SK-N-MC (cell line): ENCODE data around the gene PRCD.

Experiments
- DNase-seq: peaks from one replicate; pipeline ENCODE4 v3.0.0-alpha.2; 2011; ENCODE audit warnings: low read depth, low spot score
- H3K27ac ChIP-seq: fragments of 200-600 bp; sonication (generic); 2 replicates; pipeline ENCODE4 v1.5.1; 2016; ENCODE audit warnings: mixed run types
- H3K36me3 ChIP-seq: fragments of 200-600 bp; sonication (generic); 2 replicates; pipeline ENCODE4 v1.6.1; 2017; ENCODE audit warnings: antibody characterized with exemption, low read length, mixed read lengths; ENCODE audit not compliant: insufficient read depth
- H3K4me3 ChIP-seq: fragments of 200-600 bp; sonication (generic); 2 replicates; pipeline ENCODE4 v1.5.1; 2016
- H3K9ac ChIP-seq: fragments of 200-600 bp; sonication (generic); 2 replicates; pipeline ENCODE4 v1.8.0; 2017; ENCODE audit warnings: mixed run types, mixed read lengths; ENCODE audit not compliant: insufficient read length
- H3K9me3 ChIP-seq: fragments of 200-600 bp; sonication (generic); 2 replicates; pipeline ENCODE4 v1.6.1; 2017; ENCODE audit warnings: low read depth, mild to moderate bottlenecking, antibody characterized with exemption, low read length, moderate library complexity, mixed read lengths
- EZH2 ChIP-seq: fragments of 200-600 bp; sonication (generic); IDR thresholded peaks from one replicate; pipeline ENCODE4 v1.6.1; 2017; ENCODE audit warnings: antibody characterized with exemption
- FOXP2 ChIP-seq: optimal IDR thresholded peaks from 2 replicates; pipeline ENCODE3; 2011; ENCODE audit warnings: mild to moderate bottlenecking, moderate library complexity; ENCODE audit not compliant: insufficient read depth; ENCODE audit errors: extremely low read length, control extremely low read depth
- POLR2AphosphoS5 ChIP-seq: IDR thresholded peaks from 2 replicates; pipeline ENCODE4 v1.6.1; 2012; ENCODE audit warnings: mild to moderate bottlenecking, low read depth, low read length, borderline replicate concordance

PRCD gene

DNA sequence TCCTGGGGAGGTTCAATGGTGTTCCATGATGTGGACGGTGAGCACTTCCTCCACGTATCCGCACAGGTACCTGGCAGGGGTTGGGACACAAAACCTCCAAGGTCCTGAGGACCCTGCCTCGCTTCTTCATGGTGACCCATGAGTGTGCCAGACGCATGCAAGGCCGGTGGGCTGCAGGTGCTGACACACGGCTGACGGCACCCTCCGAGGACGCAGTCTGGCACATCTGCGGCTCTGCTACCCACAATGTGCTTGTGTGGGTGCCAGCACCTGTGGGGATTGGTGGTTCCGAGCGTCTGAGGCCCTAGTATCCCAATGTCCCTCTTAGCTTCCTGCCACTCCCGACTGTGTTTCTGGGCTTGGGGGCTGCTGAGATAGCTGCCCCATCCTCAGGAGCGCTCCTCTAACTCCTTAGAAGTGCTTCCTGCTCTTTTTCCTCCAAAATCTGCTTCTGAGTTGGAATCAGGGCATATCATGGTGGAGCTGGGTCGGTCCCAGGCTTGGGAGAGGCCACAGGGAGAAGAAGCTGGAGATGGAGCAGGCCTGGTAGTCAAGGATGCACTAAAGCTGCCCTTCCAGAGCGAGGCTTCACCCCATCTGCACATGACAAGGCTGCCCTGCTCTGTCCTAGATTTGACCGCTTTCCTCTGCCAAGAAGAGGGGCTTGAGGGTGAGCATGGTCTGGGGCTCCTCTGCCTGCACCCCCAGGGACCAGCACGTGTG, 3.9 kb upstream of the PRCD start:
- no peak overlapping the region for H3K9ac ChIP-seq
- H3K36me3 ChIP-seq: no peaks in the 10 kb centered on the region
- H3K9me3 ChIP-seq: no peaks in the 10 kb centered on the region
- no peak for DNase-seq
- H3K27ac ChIP-seq: no peak overlapping the region
- H3K4me3 ChIP-seq: no peak overlapping the region
- TF ChIP-seq FOXP2 (no peak), POLR2AphosphoS5 (no peak), EZH2 (no peak)

- H3K36me3 ChIP-seq: no peaks in the 10 kb centered on the region
- H3K9ac ChIP-seq: no peak overlapping the region
- TF ChIP-seq FOXP2: no peak
- no peak for TF ChIP-seq POLR2AphosphoS5
- TF ChIP-seq EZH2: no peak
- H3K4me3 ChIP-seq: no peak overlapping the region
- DNase-seq: no peak
- H3K9me3 ChIP-seq: no peaks in the 10 kb centered on the region
- H3K27ac ChIP-seq: no peak overlapping the region
These were observed 3.1 kb upstream of the PRCD start for GRCh38 chr17:76536511-76537287.

DNA sequence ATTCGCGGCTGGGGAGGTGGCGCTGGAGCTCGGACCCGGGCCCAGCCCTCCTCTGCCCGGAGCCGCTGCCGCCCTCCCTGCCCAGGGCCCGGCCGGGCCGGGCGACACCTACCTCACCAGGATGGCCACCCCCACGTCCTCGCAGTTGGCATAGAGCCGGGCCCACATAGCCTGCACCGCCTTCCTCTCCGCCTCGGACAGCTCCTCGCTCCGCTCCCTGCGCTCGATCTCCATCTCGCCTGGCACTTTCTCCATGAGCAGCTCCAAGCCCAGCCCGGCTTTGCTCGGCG, 2.6 kb upstream of the PRCD start:
- no peaks in the 10 kb centered on the region for H3K36me3 ChIP-seq
- no peak overlapping the region for H3K9ac ChIP-seq
- DNase-seq: no peak
- H3K4me3 ChIP-seq: no peak overlapping the region
- TF ChIP-seq POLR2AphosphoS5 (no peak), EZH2 (no peak), FOXP2 (no peak)
- no peak overlapping the region for H3K27ac ChIP-seq
- no peaks in the 10 kb centered on the region for H3K9me3 ChIP-seq

DNA sequence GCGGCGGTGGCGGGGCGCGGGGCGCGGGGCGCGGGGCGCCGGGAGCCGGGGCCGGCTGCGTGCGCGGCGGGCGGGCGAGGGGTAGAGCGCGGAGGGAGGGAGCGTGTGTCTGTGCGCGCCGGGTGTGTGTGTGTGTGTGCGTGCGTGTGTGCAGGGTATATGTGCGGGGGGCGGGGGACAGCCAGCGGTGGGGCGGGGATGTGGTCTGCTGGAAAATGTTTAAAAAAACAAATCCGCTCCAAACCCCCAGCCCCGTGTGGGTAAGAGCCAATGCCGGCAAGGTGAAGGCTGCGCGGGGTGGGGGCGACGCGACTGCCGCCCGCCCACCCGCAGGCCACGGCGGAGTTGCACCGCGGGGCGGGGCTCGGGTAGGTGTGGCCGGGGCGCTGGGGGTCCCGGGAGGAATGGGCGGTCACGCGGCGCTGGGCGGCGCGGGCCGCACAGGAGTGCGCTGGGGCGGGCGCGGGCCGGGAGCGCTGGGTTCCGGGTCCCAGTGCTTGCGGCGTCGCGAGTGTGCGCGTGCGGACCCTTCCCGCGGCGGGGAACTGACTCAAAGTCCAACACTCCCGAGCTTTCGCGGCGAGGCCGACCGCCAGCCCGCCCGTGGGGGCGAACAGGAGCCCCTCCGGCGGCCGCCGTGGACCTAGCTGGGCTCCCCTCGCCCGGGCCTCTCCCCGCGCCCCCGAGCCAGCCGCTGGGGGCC, 2.1 kb upstream of the PRCD start, which contains the start of gene CYGB:
TSS of gene CYGB (minus strand) at position 132 of the 703 bp plus-strand sequence. CDS start 167 bp downstream, outside the sequence.
- TF ChIP-seq POLR2AphosphoS5 (no peak), EZH2 (no peak), FOXP2 (no peak)
- no peaks in the 10 kb centered on the region for H3K9me3 ChIP-seq
- no peak within 1 kb of the TSS for H3K9ac ChIP-seq
- no peaks in the 10 kb centered on the region for H3K36me3 ChIP-seq
- DNase-seq: no peak
- H3K27ac ChIP-seq: no peak within 1 kb of the TSS
- no peak within 1 kb of the TSS for H3K4me3 ChIP-seq

- Histone ChIP-seq H3K27ac (no peak overlapping the region), H3K9ac (no peak overlapping the region), H3K36me3 (no peaks in the 10 kb centered on the region), H3K9me3 (no peaks in the 10 kb centered on the region), H3K4me3 (no peak overlapping the region)
- TF ChIP-seq EZH2: no peak
- no peak for DNase-seq
These were observed 1.4 kb upstream of the PRCD start for GRCh38 chr17:76538281-76538931.

DNA sequence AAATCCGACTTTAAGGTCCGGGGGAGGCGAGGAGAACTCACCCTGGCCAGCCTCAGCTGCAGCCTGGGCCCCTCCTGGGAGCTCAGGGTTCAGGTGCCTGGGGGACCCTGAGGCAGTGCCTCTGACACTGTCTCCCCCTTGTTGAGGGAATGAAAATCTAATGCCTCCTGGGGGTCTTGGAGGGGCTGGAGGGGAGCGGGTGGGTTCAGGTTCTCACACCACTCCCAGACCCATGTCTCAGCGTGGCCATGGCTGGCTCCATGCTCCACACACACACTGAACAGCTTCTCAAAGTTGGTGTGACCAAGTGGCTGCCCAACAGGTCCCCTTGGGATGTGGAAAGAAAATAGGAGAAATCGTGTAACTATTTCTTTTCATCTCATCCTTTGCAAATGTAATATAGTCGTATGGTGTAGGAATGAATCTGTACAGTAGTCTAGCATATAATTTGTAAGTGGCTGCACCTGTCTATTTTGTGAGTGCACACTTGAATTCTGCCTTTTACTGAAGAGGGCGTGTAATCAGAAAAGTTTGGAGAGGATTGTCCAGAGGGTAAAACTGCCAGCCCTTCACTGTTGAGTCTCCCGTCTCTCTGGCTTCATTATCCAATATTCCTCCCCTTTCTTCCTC, 788 bp upstream of the PRCD start:
- no peaks in the 10 kb centered on the region for H3K9me3 ChIP-seq
- H3K9ac ChIP-seq: no peak overlapping the region
- H3K36me3 ChIP-seq: no peaks in the 10 kb centered on the region
- H3K27ac ChIP-seq: no peak overlapping the region
- DNase-seq: no peak
- TF ChIP-seq FOXP2 (no peak), POLR2AphosphoS5 (no peak), EZH2 (no peak)
- H3K4me3 ChIP-seq: no peak overlapping the region

DNA sequence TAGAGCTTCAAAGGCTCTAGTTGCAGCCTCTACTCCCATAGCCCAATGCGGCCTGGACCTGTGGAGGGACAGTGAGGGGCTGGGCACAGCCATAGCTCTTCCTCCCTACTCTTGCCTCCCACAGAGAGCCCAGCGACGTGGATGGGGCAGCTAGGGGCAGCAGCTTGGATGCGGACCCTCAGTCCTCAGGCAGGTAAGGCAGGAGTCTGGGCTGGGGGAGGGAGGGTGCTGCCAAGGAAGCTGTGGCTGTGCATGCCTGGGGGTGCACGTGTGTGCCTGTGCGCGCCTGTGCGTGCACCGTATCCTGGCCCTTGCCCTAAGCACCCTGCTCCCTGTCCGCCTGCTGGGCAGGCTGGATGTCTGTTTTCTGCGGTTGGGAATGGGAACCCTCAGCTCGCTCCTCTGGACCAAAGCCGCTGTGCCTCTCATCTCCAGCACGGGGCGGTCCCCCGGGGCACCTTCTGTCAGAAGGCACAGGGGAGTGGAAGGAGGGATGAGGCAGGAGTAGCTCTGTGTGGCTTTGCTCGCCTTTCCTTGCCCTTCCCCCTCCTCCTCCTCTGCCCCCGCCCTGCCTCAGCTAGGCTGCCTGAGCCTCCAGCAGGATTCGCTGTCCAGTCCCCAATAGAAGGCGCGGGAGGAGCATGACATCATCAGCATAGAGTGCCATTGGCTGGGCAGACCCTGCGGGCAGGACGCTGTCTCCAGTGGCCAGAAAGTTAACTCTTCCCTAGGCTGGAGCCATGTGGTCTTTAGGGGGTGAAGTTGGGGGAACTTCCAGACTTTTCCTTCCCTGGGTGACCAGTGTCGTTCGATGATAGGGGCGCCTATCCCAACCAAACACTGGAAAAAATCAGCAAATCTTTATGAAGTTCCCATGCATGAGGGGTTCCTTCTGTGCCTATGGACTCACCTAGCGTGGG, 797 bp downstream of the PRCD start:
- Histone ChIP-seq H3K27ac (no peak overlapping the region), H3K36me3 (no peaks in the 10 kb centered on the region), H3K4me3 (no peak overlapping the region), H3K9ac (no peak overlapping the region), H3K9me3 (no peaks in the 10 kb centered on the region)
- TF ChIP-seq FOXP2 (no peak), EZH2 (no peak), POLR2AphosphoS5 (no peak; the same call in 1 of the 2 replicates)
- DNase-seq: no peak
